K562 (cell line): ENCODE results near the gene KHDC1. TPM values are rescaled to one million over a fixed set of nuclear protein-coding genes. Genes with fewer than 3 reads are reported as not detected.

ENCODE experiments used
- BRD4 ChIP-seq: fragments of 200-600 bp; sonication (generic); IDR thresholded peaks from 2 replicates; pipeline ENCODE4 v1.6.1; 2017; ENCODE audit warnings: inconsistent platforms
- C11orf30 ChIP-seq: fragments of 450-650 bp; IDR thresholded peaks from 2 replicates; pipeline ENCODE4 v1.6.1; 2016; ENCODE audit warnings: low read depth, mild to moderate bottlenecking
- FOXK1 ChIP-seq: sonication (generic); formaldehyde crosslinking; IDR thresholded peaks from 2 replicates; pipeline ENCODE4 v1.8.0; 2022; ENCODE audit warnings: missing genetic modification reagents, mild to moderate bottlenecking, borderline replicate concordance
- GTF2E2 ChIP-seq: fragments of 200-800 bp; sonication (Bioruptor generic); IDR thresholded peaks from 2 replicates; pipeline ENCODE4 v1.6.1; 2016; ENCODE audit warnings: missing genetic modification characterization, missing compliant biosample characterization
- RB1 ChIP-seq: fragments of 450-650 bp; IDR thresholded peaks from 2 replicates; pipeline ENCODE4 v1.6.1; 2017; ENCODE audit warnings: low read depth, mild to moderate bottlenecking
- RBM25 ChIP-seq: fragments of 200-400 bp; formaldehyde crosslinking; IDR thresholded peaks from 2 replicates; pipeline ENCODE4 v1.6.1; 2018; ENCODE audit warnings: low read length, low read depth, moderate library complexity; ENCODE audit not compliant: severe bottlenecking
- SIN3A ChIP-seq, 2 experiments: fragments of 150-350 bp in 1 of 2; IDR thresholded peaks; 2 replicates each; pipeline ENCODE4 v1.6.1; 2011 to 2016; ENCODE audit warnings: borderline replicate concordance in 2 of 2, low read depth in 2 of 2, low read length in 2 of 2, mild to moderate bottlenecking in 2 of 2, moderate library complexity in 2 of 2; ENCODE audit not compliant: control insufficient read depth in 1 of 2
- SMARCA4 ChIP-seq: fragments of 450-650 bp; IDR thresholded peaks from 2 replicates; pipeline ENCODE4 v1.6.1; 2016
- TAF1 ChIP-seq: IDR thresholded peaks from 2 replicates; pipeline ENCODE4 v1.6.1; 2011; ENCODE audit warnings: mild to moderate bottlenecking, low read length, moderate library complexity; ENCODE audit not compliant: insufficient read depth, control insufficient read depth, severe bottlenecking; ENCODE audit errors: extremely low read depth
- TEAD4 ChIP-seq, 2 experiments: sonication (generic) in 1 of 2; formaldehyde crosslinking in 1 of 2; IDR thresholded peaks; 2 replicates each; pipeline versions ENCODE4 v1.6.1 to v1.8.0; 2012 to 2022; ENCODE audit warnings: borderline replicate concordance in 1 of 2, inconsistent platforms in 1 of 2, low read length in 1 of 2, mild to moderate bottlenecking in 1 of 2, missing genetic modification reagents in 1 of 2
- ZBTB1 ChIP-seq: sonication (generic); formaldehyde crosslinking; IDR thresholded peaks from 2 replicates; pipeline ENCODE4 v1.8.1; 2023; ENCODE audit warnings: missing genetic modification reagents, low read depth, mild to moderate bottlenecking, borderline replicate concordance
- polyA plus RNA-seq, 8 experiments: library from polyadenylated mRNA; depleted of rRNA in 4 of 8; stranded (reverse) in 5 of 8; unstranded in 3 of 8; fragments of >200 nt; fragmentation: Nextera tagmentation in 2 of 8; fragmentation: Illumina TruSeq in 1 of 8; extraction: Ambion mirVana in 2 of 8; extraction: Trizol in 1 of 8; gene quantifications; 2 replicates each; pipeline versions ENCODE4 v1.2.1 to v1.2.3, GENCODE V29; 2011 to 2014; ENCODE audit warnings: inconsistent platforms in 1 of 8, missing spikeins in 1 of 8
- total RNA-seq, 7 experiments: library from RNA; depleted of rRNA in 6 of 7; stranded (reverse); fragments of >200 nt in 6 of 7; fragmentation: Illumina TruSeq in 2 of 7; extraction: Trizol in 2 of 7; gene quantifications; 2 replicates each; pipeline versions ENCODE4 v1.2.1 to v1.2.3, GENCODE V29; 2011 to 2021; ENCODE audit warnings: low replicate concordance in 1 of 7
- TF ChIP-seq, protein P1 (sequence below): fragments of 450-650 bp; IDR thresholded peaks from 2 replicates; pipeline ENCODE4 v1.6.1; 2016; ENCODE audit warnings: mild to moderate bottlenecking, moderate library complexity
- TF ChIP-seq, protein P2 (sequence below): IDR thresholded peaks from 2 replicates; pipeline ENCODE4 v1.6.1; 2011; ENCODE audit not compliant: insufficient read length; ENCODE audit errors: extremely low read depth

Gene KHDC1
- total and polyA plus RNA-seq, 9 of the 15 experiments (the other 6 are each of a cell fraction or from before 2014, with no cell fraction given), result 2.5 to 19.5 (median 8.0) TPM

DNA sequence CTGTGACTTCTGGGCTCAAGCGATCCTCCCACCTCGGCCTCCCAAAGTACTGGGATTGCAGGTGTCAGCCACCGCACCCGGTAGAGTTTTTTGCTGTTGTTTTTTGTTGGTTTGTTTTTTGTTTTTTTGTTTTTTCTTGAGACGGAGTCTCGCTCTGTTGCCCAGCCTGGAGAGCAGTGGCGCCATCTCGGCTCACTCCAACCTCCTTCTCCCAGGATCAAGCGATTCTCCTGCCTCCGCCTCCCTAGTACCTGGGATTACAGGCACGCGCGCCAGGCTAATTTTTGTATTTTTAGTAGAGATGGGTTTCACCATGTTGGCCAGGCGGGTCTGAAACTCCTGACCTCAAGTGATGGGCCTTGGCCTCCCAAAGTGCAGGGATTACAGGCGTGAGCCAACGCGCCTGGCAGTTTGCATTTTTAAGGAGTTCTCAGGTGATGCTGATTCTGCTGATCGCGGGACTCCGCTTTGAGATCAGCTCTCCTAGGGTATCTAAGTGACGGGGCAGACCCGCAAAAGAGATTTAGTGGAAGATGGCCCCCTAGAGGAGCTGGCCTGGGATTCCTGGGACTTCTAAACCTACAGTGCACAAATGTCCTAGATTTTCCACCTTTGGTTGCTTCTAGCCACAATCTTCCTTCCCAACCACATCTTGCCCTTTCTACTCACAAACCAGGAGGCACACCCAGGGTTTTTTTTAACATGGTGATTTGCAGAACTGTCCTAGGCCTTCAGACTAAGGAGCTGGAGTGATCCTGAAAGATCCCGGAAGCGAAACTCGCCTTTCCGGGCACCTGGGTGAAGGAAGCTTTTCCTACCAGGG is 45.9 kb upstream of the KHDC1 start (continued):
- TF ChIP-seq, protein P1, sequence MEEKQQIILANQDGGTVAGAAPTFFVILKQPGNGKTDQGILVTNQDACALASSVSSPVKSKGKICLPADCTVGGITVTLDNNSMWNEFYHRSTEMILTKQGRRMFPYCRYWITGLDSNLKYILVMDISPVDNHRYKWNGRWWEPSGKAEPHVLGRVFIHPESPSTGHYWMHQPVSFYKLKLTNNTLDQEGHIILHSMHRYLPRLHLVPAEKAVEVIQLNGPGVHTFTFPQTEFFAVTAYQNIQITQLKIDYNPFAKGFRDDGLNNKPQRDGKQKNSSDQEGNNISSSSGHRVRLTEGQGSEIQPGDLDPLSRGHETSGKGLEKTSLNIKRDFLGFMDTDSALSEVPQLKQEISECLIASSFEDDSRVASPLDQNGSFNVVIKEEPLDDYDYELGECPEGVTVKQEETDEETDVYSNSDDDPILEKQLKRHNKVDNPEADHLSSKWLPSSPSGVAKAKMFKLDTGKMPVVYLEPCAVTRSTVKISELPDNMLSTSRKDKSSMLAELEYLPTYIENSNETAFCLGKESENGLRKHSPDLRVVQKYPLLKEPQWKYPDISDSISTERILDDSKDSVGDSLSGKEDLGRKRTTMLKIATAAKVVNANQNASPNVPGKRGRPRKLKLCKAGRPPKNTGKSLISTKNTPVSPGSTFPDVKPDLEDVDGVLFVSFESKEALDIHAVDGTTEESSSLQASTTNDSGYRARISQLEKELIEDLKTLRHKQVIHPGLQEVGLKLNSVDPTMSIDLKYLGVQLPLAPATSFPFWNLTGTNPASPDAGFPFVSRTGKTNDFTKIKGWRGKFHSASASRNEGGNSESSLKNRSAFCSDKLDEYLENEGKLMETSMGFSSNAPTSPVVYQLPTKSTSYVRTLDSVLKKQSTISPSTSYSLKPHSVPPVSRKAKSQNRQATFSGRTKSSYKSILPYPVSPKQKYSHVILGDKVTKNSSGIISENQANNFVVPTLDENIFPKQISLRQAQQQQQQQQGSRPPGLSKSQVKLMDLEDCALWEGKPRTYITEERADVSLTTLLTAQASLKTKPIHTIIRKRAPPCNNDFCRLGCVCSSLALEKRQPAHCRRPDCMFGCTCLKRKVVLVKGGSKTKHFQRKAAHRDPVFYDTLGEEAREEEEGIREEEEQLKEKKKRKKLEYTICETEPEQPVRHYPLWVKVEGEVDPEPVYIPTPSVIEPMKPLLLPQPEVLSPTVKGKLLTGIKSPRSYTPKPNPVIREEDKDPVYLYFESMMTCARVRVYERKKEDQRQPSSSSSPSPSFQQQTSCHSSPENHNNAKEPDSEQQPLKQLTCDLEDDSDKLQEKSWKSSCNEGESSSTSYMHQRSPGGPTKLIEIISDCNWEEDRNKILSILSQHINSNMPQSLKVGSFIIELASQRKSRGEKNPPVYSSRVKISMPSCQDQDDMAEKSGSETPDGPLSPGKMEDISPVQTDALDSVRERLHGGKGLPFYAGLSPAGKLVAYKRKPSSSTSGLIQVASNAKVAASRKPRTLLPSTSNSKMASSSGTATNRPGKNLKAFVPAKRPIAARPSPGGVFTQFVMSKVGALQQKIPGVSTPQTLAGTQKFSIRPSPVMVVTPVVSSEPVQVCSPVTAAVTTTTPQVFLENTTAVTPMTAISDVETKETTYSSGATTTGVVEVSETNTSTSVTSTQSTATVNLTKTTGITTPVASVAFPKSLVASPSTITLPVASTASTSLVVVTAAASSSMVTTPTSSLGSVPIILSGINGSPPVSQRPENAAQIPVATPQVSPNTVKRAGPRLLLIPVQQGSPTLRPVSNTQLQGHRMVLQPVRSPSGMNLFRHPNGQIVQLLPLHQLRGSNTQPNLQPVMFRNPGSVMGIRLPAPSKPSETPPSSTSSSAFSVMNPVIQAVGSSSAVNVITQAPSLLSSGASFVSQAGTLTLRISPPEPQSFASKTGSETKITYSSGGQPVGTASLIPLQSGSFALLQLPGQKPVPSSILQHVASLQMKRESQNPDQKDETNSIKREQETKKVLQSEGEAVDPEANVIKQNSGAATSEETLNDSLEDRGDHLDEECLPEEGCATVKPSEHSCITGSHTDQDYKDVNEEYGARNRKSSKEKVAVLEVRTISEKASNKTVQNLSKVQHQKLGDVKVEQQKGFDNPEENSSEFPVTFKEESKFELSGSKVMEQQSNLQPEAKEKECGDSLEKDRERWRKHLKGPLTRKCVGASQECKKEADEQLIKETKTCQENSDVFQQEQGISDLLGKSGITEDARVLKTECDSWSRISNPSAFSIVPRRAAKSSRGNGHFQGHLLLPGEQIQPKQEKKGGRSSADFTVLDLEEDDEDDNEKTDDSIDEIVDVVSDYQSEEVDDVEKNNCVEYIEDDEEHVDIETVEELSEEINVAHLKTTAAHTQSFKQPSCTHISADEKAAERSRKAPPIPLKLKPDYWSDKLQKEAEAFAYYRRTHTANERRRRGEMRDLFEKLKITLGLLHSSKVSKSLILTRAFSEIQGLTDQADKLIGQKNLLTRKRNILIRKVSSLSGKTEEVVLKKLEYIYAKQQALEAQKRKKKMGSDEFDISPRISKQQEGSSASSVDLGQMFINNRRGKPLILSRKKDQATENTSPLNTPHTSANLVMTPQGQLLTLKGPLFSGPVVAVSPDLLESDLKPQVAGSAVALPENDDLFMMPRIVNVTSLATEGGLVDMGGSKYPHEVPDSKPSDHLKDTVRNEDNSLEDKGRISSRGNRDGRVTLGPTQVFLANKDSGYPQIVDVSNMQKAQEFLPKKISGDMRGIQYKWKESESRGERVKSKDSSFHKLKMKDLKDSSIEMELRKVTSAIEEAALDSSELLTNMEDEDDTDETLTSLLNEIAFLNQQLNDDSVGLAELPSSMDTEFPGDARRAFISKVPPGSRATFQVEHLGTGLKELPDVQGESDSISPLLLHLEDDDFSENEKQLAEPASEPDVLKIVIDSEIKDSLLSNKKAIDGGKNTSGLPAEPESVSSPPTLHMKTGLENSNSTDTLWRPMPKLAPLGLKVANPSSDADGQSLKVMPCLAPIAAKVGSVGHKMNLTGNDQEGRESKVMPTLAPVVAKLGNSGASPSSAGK, result no peak
- no peak for TF ChIP-seq TAF1
- 0 out of 2 replicates have a peak, but pooled peaks have one; percentile 17 for TF ChIP-seq C11orf30
- no peak for TF ChIP-seq RBM25
- 0 out of 2 replicates have a peak, but pooled peaks have one; percentile 1 for TF ChIP-seq GTF2E2 (tag)
- peak; percentile 15; the same call in 1 of the 2 replicates for TF ChIP-seq RB1
- no peak for TF ChIP-seq BRD4
- TF ChIP-seq FOXK1 (CRISPR knock-in tag), result no peak
- 0 out of 2 replicates have a peak, but pooled peaks have one; percentile 5 for TF ChIP-seq ZBTB1 (CRISPR knock-in tag)
- TF ChIP-seq SMARCA4, result peak; percentile 44; the same call in 1 of the 2 replicates
- TF ChIP-seq TEAD4 (IDR thresholded peaks at IDR 0.05; ENCODE audit: low read length), result 0 out of 2 replicates have a peak, but pooled peaks have one; percentile 25
- no peak for TF ChIP-seq TEAD4 (CRISPR knock-in tag; IDR thresholded peaks at IDR 0.05; ENCODE audit: borderline replicate concordance)
- TF ChIP-seq, protein P2, sequence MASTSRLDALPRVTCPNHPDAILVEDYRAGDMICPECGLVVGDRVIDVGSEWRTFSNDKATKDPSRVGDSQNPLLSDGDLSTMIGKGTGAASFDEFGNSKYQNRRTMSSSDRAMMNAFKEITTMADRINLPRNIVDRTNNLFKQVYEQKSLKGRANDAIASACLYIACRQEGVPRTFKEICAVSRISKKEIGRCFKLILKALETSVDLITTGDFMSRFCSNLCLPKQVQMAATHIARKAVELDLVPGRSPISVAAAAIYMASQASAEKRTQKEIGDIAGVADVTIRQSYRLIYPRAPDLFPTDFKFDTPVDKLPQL, result no peak
- TF ChIP-seq SIN3A (IDR thresholded peaks at IDR 0.05; ENCODE audit: borderline replicate concordance in 2 of 2, control insufficient read depth in 1 of 2, low read depth in 2 of 2, low read length in 2 of 2), result 0 out of 4 replicates have a peak, but pooled peaks of 1 of the 2 experiments have one; percentile 6
